ENCODE measurements around the gene GRID1. TPM values are rescaled to one million over a fixed set of nuclear protein-coding genes. Genes with fewer than 3 reads are reported as not detected.
A peak's percentile ranks its signal among the peaks of the same experiment; 100 is the strongest.

The GRID1 gene
- total RNA-seq, 1 donor from 2014 or later: 9.2 TPM

GRCh38 chr10:86162696-86163400 is 203.7 kb downstream of the GRID1 start:
- H3K36me3 Mint-ChIP-seq: no peaks in the 10 kb centered on the region
- no peak overlapping the region for H3K4me3 Mint-ChIP-seq
- TF ChIP-seq CTCF (conservative IDR thresholded peaks at IDR 0.05): no peak
- no peaks in the 10 kb centered on the region for H3K9me3 Mint-ChIP-seq
- no peak for DNase-seq (ENCODE audit: extremely low spot score, unreplicated experiment)
- no peak overlapping the region for H3K27ac Mint-ChIP-seq
- no peaks in the 10 kb centered on the region for H3K27me3 Mint-ChIP-seq
- peaks cover 16% of the 10 kb centered on the region for H3K4me1 Mint-ChIP-seq (ENCODE audit: unreplicated experiment)

- Mint-ChIP-seq H3K27me3 (no peaks in the 10 kb centered on the region), H3K36me3 (no peaks in the 10 kb centered on the region), H3K27ac (no peak overlapping the region), H3K9me3 (no peaks in the 10 kb centered on the region), H3K4me3 (no peak overlapping the region), H3K4me1 (ENCODE audit: unreplicated experiment) (peaks cover 16% of the 10 kb centered on the region)
- no peak for TF ChIP-seq CTCF (conservative IDR thresholded peaks at IDR 0.05)
- DNase-seq (ENCODE audit: extremely low spot score, unreplicated experiment): no peak
Observed at GRCh38 chr10:86162036-86162435, 204.6 kb downstream of the GRID1 start.

DNA sequence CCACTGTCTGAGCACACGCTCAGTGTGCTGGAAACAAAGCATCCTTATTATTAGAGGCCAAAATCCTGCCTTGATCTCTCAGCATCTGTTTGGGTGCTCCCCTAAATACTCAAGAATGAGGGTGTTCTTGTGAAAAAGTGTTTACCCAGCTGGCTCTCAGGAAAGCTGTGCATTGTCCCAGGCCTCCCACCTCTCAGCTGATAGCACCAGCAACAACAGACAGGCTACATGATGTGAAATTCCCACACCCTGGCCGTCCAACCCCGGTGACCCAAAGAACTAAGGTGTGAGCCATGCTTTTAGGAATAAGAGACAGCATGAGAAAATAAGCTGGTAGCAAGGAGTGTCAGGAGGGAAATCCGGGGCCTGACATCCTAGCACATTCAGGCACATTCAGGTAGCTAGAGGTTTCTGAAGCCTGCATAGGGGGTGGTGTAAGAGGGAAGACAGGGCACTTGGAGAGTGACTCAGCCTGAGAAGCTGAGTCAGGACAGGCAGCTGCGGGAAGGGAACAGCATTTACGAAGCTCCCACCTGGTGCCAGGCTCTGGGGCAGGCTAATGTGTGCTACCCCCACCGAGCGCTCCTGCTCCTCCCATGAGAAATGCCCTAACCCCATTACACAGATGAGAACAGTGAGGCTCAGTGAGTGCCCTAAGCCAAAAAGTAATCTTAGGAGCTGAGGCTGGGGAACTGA is 205.6 kb downstream of the GRID1 start:
- TF ChIP-seq CTCF (conservative IDR thresholded peaks at IDR 0.05): no peak
- DNase-seq (ENCODE audit: extremely low spot score, unreplicated experiment): no peak
- Mint-ChIP-seq H3K27me3 (peaks cover 5% of the 10 kb centered on the region), H3K36me3 (no peaks in the 10 kb centered on the region), H3K9me3 (no peaks in the 10 kb centered on the region), H3K4me3 (no peak overlapping the region), H3K27ac (no peak overlapping the region), H3K4me1 (ENCODE audit: unreplicated experiment) (peaks cover 16% of the 10 kb centered on the region)

DNA sequence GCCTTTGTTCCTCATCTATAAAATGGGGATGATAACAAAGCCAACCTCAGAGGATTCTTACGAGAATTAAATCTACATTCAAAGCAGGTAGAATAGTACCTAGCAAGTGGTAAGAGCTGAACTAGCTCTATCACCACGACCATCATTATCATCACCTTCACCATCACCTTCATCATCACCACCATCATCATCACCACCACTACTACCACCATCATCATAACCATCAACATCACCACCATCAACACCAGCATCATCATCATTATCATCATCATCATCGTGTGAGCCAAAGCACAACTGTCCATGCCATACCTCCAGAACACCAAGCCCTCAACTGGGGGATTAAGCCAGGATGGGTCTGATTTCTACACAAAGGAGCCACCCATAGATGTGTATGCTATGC is 206.8 kb downstream of the GRID1 start:
- H3K36me3 Mint-ChIP-seq: no peaks in the 10 kb centered on the region
- TF ChIP-seq CTCF (conservative IDR thresholded peaks at IDR 0.05): no peak
- H3K27me3 Mint-ChIP-seq: peaks cover 9% of the 10 kb centered on the region
- no peak overlapping the region for H3K4me3 Mint-ChIP-seq
- no peak overlapping the region for H3K27ac Mint-ChIP-seq
- H3K4me1 Mint-ChIP-seq (ENCODE audit: unreplicated experiment): peaks cover 21% of the 10 kb centered on the region
- no peaks in the 10 kb centered on the region for H3K9me3 Mint-ChIP-seq
- no peak for DNase-seq (ENCODE audit: extremely low spot score, unreplicated experiment)

GRCh38 chr10:86155054-86155921 is 211.3 kb downstream of the GRID1 start:
- Mint-ChIP-seq H3K27me3 (peaks cover 12% of the 10 kb centered on the region), H3K36me3 (no peaks in the 10 kb centered on the region), H3K9me3 (no peaks in the 10 kb centered on the region), H3K4me1 (ENCODE audit: unreplicated experiment) (peaks cover 5% of the 10 kb centered on the region), H3K27ac (no peak overlapping the region), H3K4me3 (no peak overlapping the region)
- no peak for DNase-seq (ENCODE audit: extremely low spot score, unreplicated experiment)
- TF ChIP-seq CTCF (conservative IDR thresholded peaks at IDR 0.05): peak; percentile 34

Measured in type B pancreatic cell (in vitro differentiated cells).